SK-N-SH treated with all-trans-retinoic acid at 6 μM for 48 hours (cell line): Measurements from ENCODE around the gene APLP1.

ENCODE experiments used
- BACH2 ChIP-seq: fragments of 250-450 bp; sonication (Bioruptor Pico); IDR thresholded peaks from 2 replicates; pipeline ENCODE4 v1.9.0; 2021; ENCODE audit warnings: mild to moderate bottlenecking, borderline replicate concordance
- ISL1 ChIP-seq: fragments of 250-450 bp; sonication (Bioruptor Pico); IDR thresholded peaks from 2 replicates; pipeline ENCODE4 v2.1.2; 2022; ENCODE audit warnings: mild to moderate bottlenecking, moderate library complexity
- PATZ1 ChIP-seq: fragments of 250-450 bp; sonication (Bioruptor Pico); IDR thresholded peaks from 2 replicates; pipeline ENCODE4 v1.8.0; 2020; ENCODE audit warnings: mild to moderate bottlenecking, moderate library complexity, borderline replicate concordance
- POU6F1 ChIP-seq: fragments of 250-450 bp; sonication (Bioruptor Pico); IDR thresholded peaks from 2 replicates; pipeline ENCODE4 v1.8.0; 2021; ENCODE audit warnings: low read depth, mild to moderate bottlenecking, moderate library complexity, borderline replicate concordance
- RARB ChIP-seq: fragments of 250-450 bp; sonication (Bioruptor Pico); IDR thresholded peaks from 2 replicates; pipeline ENCODE4 v1.8.0; 2021; ENCODE audit warnings: mild to moderate bottlenecking, moderate library complexity
- TOX ChIP-seq: fragments of 250-450 bp; sonication (Bioruptor Pico); IDR thresholded peaks from 2 replicates; pipeline ENCODE4 v1.8.0; 2021; ENCODE audit warnings: mild to moderate bottlenecking, moderate library complexity, borderline replicate concordance

GRCh38 chr19:35833972-35834371 is 34.4 kb upstream of the APLP1 start:
- TF ChIP-seq PATZ1 (CRISPR knock-in tag): no peak
- TF ChIP-seq POU6F1: no peak
- TF ChIP-seq BACH2 (CRISPR knock-in tag): no peak
- no peak for TF ChIP-seq TOX (CRISPR knock-in tag)
- TF ChIP-seq RARB: no peak
- no peak for TF ChIP-seq ISL1 (CRISPR knock-in tag)
